Middle frontal gyrus (tissue), 1 donor: ENCODE data around the gene STXBP2.

Source experiments
- DNase-seq: peaks from one replicate; pipeline ENCODE4 v3.0.0-alpha.2; 2015; ENCODE audit warnings: low spot score; ENCODE audit errors: extremely low spot score

The STXBP2 gene

DNA sequence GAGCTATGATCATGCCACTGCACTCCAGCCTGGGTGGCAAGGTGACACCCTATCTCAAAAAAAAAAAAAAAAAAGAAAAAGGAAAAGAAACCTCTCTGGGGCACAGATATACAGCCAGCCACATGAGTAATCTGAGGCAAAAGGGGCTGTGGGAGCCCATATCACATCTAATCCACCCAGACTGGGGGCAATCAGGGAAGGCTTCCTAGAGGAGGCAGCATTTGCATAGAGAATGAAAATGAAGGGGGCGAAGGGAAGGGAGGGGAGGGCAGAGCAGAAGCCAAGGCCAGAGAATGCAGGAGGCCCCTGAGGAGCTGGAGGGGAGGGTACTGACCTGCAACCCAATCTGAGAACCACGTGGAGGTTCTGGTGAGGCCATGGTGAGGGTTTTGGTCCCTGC lies 13.2 kb downstream of the STXBP2 start:
- DNase-seq = no peak

DNA sequence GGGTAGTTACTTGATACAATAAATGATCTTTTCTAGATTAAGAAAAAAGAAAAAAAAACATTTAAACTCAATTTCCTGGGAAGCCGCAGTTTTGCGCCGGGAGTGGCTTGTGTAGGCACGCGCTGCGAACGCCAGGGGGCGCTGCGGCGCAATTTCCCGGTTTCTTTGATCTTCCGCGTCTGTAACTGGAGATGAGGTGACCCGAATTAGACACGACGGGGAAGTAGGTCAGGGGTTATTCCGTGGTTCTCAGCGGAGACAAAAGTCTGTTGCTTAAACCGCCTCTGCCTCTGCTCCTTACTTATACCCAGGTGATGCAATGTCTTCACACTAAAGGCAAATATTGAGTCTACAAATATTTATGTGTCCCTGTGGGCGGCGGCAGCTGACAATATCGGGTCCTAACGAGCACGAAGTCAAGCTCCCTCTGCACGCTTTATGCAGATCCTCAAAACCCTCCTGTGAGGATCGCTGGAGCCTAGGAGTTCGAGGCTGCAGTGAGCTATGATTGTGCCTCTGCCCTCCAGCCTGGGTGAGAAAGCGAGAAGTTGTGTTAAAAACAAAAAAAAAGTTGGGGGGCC lies 15.2 kb downstream of the STXBP2 start:
- DNase-seq = peak; percentile 34

DNA sequence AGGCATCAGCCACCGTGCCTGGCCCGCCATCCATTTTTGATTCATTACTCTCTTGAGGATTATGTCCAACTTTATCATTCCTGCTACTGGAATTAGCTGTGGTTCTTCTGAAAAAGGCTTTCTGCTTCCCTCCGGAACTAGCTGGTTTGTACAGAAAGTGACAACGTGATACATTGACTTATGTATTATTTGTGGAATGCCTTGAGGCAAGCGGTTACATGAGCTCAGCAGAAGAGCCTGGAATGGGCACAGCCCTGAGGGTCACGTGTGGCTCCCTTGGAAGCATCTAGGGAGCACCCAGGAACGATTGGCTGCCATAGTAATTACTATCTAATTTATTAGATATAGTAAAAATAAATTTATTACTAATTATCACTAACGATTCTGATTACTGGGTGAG lies 17.5 kb downstream of the STXBP2 start:
- DNase-seq = no peak

DNA sequence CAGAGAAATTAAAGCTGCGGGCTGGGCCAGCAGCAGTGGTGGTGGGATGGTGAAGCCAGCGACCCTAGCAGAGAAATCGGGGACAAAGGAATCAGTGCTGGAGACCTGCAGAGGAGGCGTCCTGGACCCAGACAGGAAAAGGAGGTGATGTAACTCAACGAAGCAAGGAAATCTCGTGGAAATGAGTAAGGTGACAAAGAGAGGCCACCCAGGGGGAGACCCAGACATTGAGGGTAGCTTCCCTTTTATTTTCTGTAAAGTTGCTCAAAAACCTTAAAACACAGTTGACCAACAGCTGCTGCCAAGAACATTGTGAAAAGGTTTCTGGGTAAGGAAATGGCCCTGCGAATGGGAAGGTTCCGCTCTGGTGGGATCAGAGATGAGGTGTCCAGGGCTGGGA lies 18.7 kb downstream of the STXBP2 start:
- DNase-seq = no peak

DNA sequence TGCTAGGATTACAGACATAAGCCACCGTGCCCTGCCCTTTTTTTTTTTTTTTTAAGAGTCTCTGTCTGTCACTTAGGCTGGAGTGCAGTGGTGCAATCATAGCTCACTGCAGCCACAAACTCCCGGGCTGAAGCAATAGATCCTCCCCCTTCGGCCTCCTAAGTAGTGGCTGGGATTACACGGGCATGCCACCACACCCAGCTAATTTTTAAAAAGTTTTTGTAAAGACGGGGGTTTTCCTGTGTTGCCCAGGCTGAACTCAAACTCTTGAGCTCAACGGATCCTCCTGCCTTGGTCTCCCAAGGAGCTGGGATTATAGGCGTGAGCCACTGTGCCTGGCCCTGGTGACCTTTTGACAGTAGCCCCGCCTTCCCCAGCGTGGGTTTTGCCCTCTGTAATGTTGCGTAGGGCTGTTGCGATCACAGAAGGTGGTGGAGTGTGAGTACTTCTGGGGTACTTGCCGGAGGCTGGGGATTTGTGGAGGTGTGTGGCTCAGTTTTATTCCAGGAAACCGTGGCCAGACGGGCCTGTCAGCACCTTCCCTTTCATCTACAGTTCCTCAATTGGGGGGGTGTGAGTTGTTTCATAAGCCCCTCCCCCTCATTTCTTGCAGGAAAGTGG lies 20.3 kb downstream of the STXBP2 start:
- no peak for DNase-seq

DNA sequence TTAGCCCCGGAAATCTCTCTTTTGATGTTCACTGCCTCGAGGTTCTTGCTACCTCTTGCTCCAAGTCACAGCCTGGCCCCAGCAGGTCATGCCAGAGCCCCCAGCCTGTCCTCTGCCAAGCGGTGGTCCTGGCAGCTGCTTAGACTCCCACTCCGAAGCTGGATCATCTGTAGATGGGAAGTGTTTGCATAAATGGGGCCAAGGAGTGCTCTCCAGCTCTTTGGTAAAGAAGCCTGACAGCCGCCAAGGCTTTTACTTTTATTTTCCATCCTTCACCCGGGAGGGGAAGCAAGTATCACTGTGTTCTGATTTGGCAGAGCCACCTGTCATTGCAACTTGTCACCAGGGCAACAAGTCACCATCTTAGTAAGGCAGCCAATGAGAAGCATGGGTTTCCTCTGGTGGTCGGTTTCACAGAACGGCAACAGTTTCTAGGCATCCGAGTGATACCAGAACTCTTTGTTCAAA lies 21.3 kb downstream of the STXBP2 start:
- DNase-seq = no peak

DNA sequence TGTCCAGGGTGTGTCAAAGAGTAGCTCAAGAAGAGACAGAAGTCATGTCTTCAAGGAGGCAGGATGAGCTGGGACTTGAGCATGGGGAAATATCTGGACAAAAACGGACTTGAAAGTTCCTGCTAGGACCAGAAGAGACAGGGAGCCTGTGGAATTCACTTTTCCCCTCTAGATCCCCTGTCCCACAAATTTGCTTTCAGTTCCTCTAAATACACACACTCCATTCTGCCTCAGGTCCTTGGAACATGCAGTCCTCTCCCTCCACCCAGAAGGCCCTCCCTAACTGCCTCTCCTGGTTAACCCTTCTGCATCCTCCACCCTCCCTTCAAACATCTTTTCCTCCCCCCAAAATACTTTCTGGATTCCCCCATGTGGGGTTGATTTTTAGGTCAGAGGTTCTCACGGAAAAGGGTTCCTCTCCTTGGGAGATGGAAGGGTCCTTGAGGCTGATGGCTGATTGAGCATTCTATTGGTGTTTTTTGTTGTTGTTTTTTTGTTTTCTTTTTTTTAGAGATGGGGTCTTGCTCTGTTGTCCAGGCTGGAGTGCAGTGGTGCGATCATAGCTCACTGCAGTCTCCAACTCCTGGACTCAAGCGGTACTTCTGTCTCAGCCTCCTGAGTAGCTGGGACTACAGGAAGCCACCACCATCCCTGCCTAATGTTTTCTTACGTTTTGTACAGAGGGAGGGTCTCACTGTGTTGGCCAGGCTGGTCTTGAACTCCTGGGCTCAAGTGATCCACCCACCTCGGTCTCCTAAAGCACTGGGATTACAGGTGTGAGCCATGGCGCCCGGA lies 25.0 kb downstream of the STXBP2 start:
- no peak for DNase-seq

DNA sequence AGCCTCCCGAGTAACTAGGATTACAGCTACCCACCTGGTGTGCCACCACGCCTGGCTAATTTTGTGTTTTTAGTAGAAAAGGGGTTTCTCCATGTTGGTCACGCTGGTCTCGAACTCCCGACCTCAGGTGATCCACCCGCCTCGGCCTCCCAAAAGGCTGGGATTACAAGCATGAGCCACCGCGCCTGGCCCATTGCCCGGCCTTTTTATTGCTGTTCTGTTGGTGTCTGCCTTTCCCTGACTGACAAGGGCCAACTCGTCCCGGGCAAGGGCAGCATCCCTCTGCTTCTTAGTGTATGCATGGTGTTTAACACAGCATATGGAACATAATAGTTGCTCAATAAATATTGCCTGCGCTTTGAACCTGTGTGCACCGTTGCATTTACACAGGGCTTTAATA lies 25.7 kb downstream of the STXBP2 start:
- DNase-seq = no peak

DNA sequence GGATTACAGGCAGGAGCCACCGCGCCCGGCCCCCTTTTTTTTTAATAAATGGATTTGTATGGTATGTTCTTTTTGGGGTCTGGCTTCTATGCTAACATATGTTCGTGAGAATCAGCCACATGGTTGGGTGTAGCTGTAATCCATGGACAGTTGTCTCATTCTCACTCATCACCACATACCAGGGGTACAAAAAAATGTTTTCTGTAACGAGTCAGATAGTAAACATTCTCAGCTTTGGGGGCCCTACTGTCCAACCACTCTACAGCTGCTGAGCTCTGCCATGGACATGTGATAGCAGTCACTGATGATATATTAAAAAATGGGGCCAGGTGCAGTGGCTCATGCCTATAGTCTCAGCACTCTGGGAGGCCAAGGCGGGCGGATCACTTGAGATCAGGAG lies 26.8 kb downstream of the STXBP2 start:
- DNase-seq = no peak

DNA sequence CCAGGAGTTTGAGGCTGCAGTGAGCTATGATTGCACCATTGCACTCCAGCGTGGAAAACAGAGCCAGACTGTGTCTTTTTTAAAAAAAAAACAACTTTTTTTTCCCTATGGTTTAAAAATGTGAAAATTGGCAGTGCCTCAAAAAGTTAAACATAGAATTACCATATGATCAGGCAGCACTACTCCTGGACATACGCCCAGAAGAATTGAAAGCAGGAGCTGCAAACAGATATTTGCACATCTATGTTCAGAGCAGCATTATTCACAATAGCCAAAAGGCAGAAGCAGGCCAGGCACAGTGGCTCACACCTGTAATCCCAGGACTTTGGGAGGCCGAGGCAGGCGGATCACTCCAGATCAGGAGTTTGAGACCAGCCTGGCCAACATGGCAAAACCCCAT lies 28.2 kb downstream of the STXBP2 start:
- DNase-seq = peak; percentile 44

DNA sequence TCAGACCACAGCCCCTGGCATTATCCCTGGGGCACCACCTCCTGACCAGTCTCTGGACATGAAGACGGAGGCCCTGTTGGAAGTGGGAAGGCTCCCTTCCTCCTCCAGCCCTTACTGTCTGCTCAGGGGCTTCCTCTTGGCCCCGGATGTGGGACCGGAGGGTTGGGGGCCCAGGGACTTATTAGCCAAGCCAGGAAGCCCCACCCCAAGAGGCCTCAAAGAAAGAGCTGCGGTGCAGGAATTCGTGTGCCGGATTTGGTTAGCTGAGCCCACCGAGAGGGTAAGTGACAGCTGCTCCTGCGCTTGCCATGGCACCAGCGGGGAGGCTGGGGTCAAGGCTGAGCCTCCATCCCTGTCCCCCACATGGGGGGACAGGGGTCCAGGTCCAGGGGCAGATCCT lies 31.9 kb downstream of the STXBP2 start, which contains the start of gene RETN:
RETN (plus strand) TSS at position 208 of the 400 bp plus-strand sequence. CDS start 278 bp downstream, outside the sequence.
- no peak for DNase-seq

DNA sequence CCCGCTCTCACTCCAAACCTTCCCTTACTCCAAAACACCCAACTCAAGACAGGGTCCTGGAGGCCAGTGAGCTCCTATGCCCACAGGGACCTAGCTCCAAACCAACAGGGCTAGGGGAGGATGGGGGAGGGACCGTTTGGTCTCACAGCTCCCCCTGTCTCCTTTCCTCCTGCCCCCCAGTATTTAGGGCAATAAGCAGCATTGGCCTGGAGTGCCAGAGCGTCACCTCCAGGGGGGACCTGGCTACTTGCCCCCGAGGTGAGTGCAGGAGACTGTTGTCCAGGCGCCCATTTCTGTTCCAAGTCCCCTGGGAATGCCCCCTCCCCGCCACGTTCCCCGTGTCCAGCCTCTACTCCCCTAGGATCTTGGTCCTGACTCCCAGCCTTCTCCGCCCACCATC lies 32.7 kb downstream of the STXBP2 start:
- DNase-seq = no peak

DNA sequence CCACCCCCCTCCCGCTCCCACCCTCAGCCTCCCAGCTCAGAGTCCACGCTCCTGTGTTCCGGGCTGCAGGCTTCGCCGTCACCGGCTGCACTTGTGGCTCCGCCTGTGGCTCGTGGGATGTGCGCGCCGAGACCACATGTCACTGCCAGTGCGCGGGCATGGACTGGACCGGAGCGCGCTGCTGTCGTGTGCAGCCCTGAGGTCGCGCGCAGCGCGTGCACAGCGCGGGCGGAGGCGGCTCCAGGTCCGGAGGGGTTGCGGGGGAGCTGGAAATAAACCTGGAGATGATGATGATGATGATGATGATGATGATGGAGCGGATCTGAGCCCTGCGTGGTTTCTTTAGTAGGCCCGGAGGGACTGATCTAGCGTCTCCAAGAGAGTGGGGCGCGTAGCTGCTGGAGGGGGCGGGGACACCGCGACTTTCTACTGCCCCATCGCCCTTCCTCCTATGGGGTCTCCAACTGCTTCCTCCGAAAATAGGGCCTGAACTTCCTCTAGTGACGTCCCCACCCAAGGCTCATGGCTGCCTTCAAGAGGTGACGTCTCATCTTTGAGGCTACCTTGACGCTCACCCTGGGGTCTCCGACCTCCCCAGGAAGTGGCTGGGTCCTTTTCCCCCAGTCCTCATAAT lies 33.4 kb downstream of the STXBP2 start:
- DNase-seq = no peak

DNA sequence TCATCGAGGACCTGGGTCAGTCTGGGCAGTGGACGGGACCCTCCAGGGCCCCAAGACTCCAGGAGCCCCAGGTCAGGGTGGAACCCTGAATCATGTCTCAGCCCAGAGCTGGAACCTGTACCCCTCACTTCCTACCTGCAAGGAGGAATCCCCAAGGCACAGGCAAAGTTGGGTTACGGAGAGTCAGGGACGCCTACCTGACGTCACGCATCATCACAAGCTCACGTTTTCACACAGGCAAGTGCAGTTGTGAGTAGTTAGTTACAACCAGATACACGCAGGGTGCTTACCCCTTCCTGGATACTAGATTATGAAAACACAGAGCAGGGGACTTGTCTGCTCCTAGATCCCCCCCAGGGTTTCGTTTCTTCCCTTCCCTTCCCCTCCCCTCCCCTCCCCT lies 33.9 kb downstream of the STXBP2 start:
- DNase-seq = no peak

DNA sequence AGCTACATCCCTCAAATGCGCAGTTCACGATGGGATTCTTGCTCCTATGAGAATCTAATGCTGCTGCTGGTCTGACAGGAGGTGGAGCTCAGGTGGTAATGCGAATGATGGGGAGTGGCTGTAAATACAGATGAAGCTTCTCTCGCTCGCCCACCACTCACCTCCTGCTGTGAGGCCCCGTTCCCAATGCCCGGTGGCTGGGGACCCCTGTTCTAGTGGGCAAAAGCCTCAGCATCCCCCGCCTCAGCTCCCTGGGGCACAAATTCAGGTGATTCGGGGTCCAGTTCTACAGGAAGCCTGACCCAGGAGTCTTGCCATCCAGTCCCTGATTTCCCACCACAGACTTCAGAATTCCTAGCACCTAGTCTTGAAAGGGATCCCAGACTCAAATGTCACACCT lies 35.6 kb downstream of the STXBP2 start:
- DNase-seq = no peak

DNA sequence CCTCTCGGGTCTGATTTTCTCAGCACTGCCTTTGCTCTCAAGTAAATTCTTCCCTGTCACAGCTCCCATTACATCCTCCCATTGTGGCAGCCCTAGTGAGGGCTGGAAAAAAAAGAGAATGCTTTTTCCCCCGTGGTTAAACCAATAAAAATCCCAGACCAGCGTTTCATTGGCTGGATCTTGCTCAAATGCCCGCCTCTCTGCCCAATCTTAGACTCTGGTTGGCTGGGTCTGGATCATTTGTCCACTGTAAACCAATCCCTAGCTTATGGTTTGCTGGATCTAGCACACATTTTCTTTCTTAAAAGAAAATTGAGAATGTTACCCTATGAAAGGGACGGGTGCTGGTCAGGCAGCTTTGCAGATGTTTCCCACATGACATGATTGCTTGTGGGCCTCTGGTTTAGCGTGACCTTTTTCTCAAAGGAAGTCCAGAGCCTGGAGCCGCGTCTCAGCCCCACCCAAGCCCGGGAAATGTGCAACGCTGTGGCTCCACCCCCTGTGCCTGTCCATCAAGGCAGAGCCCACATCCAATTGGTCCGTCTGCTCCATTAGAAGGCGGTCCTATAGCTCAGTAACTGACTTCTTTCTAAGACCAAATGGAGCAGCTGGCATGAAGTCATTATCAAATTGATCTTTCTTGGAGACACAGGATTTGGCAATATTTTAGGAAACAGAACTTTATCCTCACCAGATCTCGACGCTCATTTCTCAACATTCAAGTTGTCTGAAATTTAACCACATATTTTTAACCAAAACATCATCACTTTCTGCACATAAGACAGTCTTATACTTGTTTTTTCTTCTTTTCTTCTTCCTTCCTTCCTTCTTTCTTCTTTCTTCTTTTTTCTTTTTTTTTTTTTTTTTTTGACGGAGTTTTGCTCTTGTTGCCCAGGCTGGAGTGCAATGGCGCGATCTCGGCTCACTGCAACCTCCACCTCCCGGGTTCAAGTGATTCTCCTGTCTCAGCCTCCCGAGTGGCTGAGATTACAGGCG lies 37.4 kb downstream of the STXBP2 start:
- DNase-seq = no peak

DNA sequence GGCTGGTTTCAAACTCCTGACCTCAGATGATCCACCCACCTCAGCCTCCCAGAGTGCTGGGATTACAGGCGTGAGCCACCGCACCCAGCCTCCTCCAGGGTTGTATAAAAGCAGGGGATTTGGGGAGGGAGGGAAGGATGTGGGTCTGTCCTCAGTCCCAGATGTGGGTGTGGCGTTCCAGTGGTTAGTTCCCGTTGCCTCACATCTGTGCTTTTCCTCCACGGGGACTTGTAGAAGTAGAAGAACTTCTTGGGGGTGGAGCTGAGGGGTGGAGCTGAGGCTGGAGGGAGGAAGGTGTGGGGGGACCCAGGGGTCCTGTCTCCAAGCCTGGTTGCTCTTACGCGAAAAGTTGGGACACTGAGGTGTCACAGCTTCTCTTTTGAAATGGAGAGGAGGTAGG lies 39.5 kb downstream of the STXBP2 start:
- DNase-seq = no peak

DNA sequence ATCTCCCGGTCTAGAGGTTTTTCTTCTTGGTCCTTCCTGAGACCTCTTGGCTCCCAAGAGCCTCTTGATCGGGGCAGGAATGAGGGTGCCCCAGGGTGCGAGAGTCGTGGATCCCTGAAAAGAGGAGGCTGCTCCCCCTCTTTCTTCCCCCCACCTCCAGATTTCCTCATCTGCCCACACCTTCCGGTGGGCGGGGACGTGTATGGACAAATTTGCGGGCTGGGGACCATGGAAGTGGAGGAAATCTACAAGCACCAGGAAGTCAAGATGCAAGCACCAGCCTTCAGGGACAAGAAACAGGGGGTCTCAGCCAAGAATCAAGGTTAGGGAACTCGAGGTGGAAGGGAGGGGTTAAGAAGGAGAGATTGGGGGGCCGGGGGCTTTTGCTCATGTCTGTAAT lies 39.9 kb downstream of the STXBP2 start, which contains the start of gene MCEMP1:
MCEMP1 (plus strand) TSS at position 237 of the 400 bp plus-strand sequence; CDS start at position 268, 31 bp downstream.
- DNase-seq = no peak

DNA sequence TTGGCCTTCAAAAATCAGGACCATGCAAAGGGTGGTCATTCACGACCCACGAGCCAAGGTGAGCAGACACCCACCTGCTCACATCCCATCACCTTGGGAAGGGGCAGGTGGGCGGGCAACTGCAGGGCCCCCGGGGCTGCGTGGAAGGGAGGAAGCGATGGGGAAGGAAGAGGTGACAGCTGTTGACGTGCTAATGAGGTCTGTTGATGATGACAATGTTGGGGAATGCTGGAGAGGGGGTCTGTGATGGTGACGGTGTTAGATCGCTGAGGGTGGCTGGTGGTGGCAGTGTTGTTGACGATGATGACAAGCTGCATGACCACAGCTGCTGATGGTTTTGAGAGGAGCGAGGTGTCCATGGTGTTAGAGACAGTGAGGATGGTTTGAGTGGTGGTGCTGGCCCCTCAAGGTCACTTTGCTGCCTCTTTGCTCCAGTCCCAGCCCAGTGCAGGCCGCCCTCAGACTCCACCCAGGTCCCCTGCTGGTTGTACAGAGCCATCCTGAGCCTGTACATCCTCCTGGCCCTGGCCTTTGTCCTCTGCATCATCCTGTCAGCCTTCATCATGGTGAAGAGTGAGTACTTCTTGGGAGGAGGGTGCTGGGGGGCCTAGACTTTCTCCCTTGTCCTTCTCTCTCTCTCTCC lies 40.9 kb downstream of the STXBP2 start:
- DNase-seq = no peak
